Erythroblast (primary cell): ENCODE results near the gene TEX101.
"Not testable (repeated sequence)": the region's sequence is repeated elsewhere in the genome, so short reads cannot be mapped to it uniquely, and the experiment has no call there.

Source experiments
- DNase-seq, 2 experiments: peaks; one replicate each; lab custom pipeline; 2025; lab: John Stamatoyannopoulos, UW
- GATA1 ChIP-seq: IDR thresholded peaks from 2 replicates; pipeline ENCODE4 v1.6.1; 2011; ENCODE audit warnings: low read depth, mild to moderate bottlenecking, control low read depth, low read length, moderate library complexity
- POLR2A ChIP-seq: IDR thresholded peaks from 2 replicates; pipeline ENCODE4 v1.6.1; 2011; ENCODE audit warnings: mild to moderate bottlenecking, low read length

Gene TEX101

GRCh38 chr19:43414554-43414953 is at the start of gene TEX101:
TSS of gene TEX101 (plus strand) at chr19:43414890. CDS start at chr19:43415920, 1,030 bp downstream.
- no peak for DNase-seq
- TF ChIP-seq GATA1 (no peak), POLR2A (no peak)

GRCh38 chr19:43365677-43366076 is 49.0 kb upstream of the TEX101 start:
- not testable (repeated sequence) for DNase-seq

GRCh38 chr19:43367822-43368221 is 46.9 kb upstream of the TEX101 start:
- no peak for DNase-seq
- TF ChIP-seq POLR2A (no peak), GATA1 (no peak)

GRCh38 chr19:43368897-43369296 is 45.8 kb upstream of the TEX101 start:
- DNase-seq, result not testable (repeated sequence)

- no peak for TF ChIP-seq POLR2A
- no peak for TF ChIP-seq GATA1
- no peak for DNase-seq
Observed at GRCh38 chr19:43371909-43372308, 42.8 kb upstream of the TEX101 start.

- TF ChIP-seq POLR2A (no peak), GATA1 (no peak)
- no peak for DNase-seq
Observed at GRCh38 chr19:43372462-43372861, 42.2 kb upstream of the TEX101 start.

- not testable (repeated sequence) for DNase-seq
Observed at GRCh38 chr19:43377624-43378023, 37.1 kb upstream of the TEX101 start.

- no peak for DNase-seq
- TF ChIP-seq GATA1 (no peak), POLR2A (no peak)
Observed at GRCh38 chr19:43380008-43380407, 34.7 kb upstream of the TEX101 start.

GRCh38 chr19:43380771-43381386 is 33.8 kb upstream of the TEX101 start:
- DNase-seq, result no peak
- TF ChIP-seq POLR2A (no peak), GATA1 (no peak)

- not testable (repeated sequence) for DNase-seq
Observed at GRCh38 chr19:43382586-43383216, 32.0 kb upstream of the TEX101 start.

- not testable (repeated sequence) for DNase-seq
Observed at GRCh38 chr19:43383254-43383653, 31.4 kb upstream of the TEX101 start.

- DNase-seq, result not testable (repeated sequence)
Observed at GRCh38 chr19:43383759-43384158, 30.9 kb upstream of the TEX101 start.

- not testable (repeated sequence) for DNase-seq
Observed at GRCh38 chr19:43390903-43391551, 23.7 kb upstream of the TEX101 start.

- DNase-seq, result not testable (repeated sequence)
Observed at GRCh38 chr19:43391552-43391935, 23.1 kb upstream of the TEX101 start.

GRCh38 chr19:43393501-43393900 is 21.2 kb upstream of the TEX101 start:
- not testable (repeated sequence) for DNase-seq

- no peak for DNase-seq
- no peak for TF ChIP-seq POLR2A
- TF ChIP-seq GATA1, result no peak
Observed at GRCh38 chr19:43395561-43395960, 19.1 kb upstream of the TEX101 start.
